HT1080 (cell line): ENCODE results near the gene NCOR1. TPM values are rescaled to one million over a fixed set of nuclear protein-coding genes. Genes with fewer than 3 reads are reported as not detected.

Source experiments
- DNase-seq: peaks from one replicate; pipeline ENCODE4 v3.0.0-alpha.2; 2015; ENCODE audit warnings: low read depth
- small RNA-seq: library from RNA; depleted of rRNA; stranded (forward); fragments of <200 nt; gene quantifications from one replicate; pipeline ENCODE3, GENCODE V24; 2014
- total RNA-seq: library from RNA; depleted of rRNA; stranded (reverse); fragments of >200 nt; shearing (Covaris generic); gene quantifications from 2 replicates; pipeline ENCODE4 v1.2.3, GENCODE V29; 2014; rRNA removed

Gene NCOR1
- total RNA-seq, 1 experiment from 2014 or later = 58.4 TPM

GRCh38 chr17:15981208-15981607 is 234.1 kb downstream of the NCOR1 start:
- DNase-seq = no peak

Small RNAs within 50 kb of the gene (small RNA-seq; reads per million reads assigned to genes)
- gene RNU6-314P (not detected), gene RNU6-862P (not detected)

Other genes starting within 250 kb of the NCOR1 start
- gene ZSWIM7, start 215.8 kb downstream of the NCOR1 start, total RNA-seq = 21.3 and 30.6 TPM in 2 replicates
- gene TTC19, start 215.7 kb downstream of the NCOR1 start, total RNA-seq = 44.6 and 52.9 TPM in 2 replicates
- 16.0 and 18.6 TPM in 2 replicates for gene PIGL, start 1.7 kb upstream of the NCOR1 start, total RNA-seq
- gene CENPV, start 137.9 kb upstream of the NCOR1 start, total RNA-seq = 23.7 and 29.4 TPM in 2 replicates
- gene UBB, start 165.6 kb upstream of the NCOR1 start, total RNA-seq = 2,252 and 2,476 TPM in 2 replicates
- 101 and 105 TPM in 2 replicates for gene TRPV2, start 200.0 kb upstream of the NCOR1 start, total RNA-seq